Measurements from ENCODE around the gene SCUBE3.

DNA sequence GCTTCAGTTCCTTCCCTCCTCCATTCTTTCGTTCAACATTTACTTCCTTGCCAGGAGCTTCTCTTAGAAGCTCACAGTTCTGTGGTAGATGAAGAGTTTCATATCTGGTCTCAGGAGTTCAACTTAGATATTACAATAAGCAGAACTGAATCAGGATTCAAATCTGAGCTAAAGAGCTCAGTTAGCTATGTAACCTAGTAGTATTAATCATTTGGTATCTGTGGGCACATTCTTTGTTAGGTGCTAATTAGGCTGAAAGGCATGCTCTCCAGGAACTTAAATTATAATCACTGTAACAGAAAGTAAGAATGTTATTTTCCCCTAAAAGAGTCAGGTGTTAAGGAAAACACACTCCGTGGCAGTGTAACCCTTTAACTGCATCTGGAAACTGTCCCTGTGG, 54.1 kb downstream of the SCUBE3 start:
- TF ChIP-seq, protein P1, sequence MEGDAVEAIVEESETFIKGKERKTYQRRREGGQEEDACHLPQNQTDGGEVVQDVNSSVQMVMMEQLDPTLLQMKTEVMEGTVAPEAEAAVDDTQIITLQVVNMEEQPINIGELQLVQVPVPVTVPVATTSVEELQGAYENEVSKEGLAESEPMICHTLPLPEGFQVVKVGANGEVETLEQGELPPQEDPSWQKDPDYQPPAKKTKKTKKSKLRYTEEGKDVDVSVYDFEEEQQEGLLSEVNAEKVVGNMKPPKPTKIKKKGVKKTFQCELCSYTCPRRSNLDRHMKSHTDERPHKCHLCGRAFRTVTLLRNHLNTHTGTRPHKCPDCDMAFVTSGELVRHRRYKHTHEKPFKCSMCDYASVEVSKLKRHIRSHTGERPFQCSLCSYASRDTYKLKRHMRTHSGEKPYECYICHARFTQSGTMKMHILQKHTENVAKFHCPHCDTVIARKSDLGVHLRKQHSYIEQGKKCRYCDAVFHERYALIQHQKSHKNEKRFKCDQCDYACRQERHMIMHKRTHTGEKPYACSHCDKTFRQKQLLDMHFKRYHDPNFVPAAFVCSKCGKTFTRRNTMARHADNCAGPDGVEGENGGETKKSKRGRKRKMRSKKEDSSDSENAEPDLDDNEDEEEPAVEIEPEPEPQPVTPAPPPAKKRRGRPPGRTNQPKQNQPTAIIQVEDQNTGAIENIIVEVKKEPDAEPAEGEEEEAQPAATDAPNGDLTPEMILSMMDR (IDR thresholded peaks at IDR 0.05 in 2 of 3, conservative IDR thresholded peaks at IDR 0.05 in 1 of 3; ENCODE audit: borderline replicate concordance in 1 of 3, insufficient read depth in 1 of 3, low read depth in 2 of 3, low read length in 2 of 3), result no peak
- TF ChIP-seq EZH2 (IDR thresholded peaks at IDR 0.05) (no peak), ZNF274 (IDR thresholded peaks at IDR 0.05; ENCODE audit: low read depth, low read length) (no peak), POLR2A (IDR thresholded peaks at IDR 0.05; ENCODE audit: borderline replicate concordance, extremely low read depth, insufficient read depth, insufficient read length) (no peak), YY1 (IDR thresholded peaks at IDR 0.05; ENCODE audit: extremely low read depth, insufficient replicate concordance, low read depth, low read length) (no peak), EZH2phosphoT487 (IDR thresholded peaks at IDR 0.05; ENCODE audit: borderline replicate concordance) (no peak), SP1 (IDR thresholded peaks at IDR 0.05; ENCODE audit: low read depth) (no peak), REST (IDR thresholded peaks at IDR 0.05; ENCODE audit: low read depth) (no peak)
- TF ChIP-seq, protein P2, sequence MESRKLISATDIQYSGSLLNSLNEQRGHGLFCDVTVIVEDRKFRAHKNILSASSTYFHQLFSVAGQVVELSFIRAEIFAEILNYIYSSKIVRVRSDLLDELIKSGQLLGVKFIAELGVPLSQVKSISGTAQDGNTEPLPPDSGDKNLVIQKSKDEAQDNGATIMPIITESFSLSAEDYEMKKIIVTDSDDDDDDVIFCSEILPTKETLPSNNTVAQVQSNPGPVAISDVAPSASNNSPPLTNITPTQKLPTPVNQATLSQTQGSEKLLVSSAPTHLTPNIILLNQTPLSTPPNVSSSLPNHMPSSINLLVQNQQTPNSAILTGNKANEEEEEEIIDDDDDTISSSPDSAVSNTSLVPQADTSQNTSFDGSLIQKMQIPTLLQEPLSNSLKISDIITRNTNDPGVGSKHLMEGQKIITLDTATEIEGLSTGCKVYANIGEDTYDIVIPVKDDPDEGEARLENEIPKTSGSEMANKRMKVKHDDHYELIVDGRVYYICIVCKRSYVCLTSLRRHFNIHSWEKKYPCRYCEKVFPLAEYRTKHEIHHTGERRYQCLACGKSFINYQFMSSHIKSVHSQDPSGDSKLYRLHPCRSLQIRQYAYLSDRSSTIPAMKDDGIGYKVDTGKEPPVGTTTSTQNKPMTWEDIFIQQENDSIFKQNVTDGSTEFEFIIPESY (IDR thresholded peaks at IDR 0.05; ENCODE audit: extremely low read depth, insufficient replicate concordance, low read length), result no peak

Measured in HCT116 (cell line).